ENCODE measurements around the gene AKT1S1.

- TF ChIP-seq GATA2 (IDR thresholded peaks at IDR 0.05; ENCODE audit: low read depth, low read length) (no peak), GATA3 (IDR thresholded peaks at IDR 0.05; ENCODE audit: low read depth, low read length) (no peak)
These were observed 19.9 kb downstream of the AKT1S1 start for GRCh38 chr19:49857061-49857837.
